Activated naive CD4-positive, alpha-beta T cell treated with anti-CD3 and anti-CD28 coated beads, Interleukin-2, amount 50 U/mL, for 24 hours (primary cell): ENCODE data around the gene JAK1.
A peak's percentile ranks its signal among the peaks of the same experiment; 100 is the strongest.

Source experiments
- H3K27ac Mint-ChIP-seq: one replicate; pipeline ENCODE4 v1.8.0; 2021; ENCODE audit warnings: mild to moderate bottlenecking, mixed read lengths
- H3K27me3 Mint-ChIP-seq: one replicate; pipeline ENCODE4 v1.8.0; 2021; ENCODE audit warnings: mixed read lengths
- H3K36me3 Mint-ChIP-seq: one replicate; pipeline ENCODE4 v1.8.0; 2021; ENCODE audit warnings: mixed read lengths
- H3K4me1 Mint-ChIP-seq: one replicate; pipeline ENCODE4 v1.8.0; 2021; ENCODE audit warnings: mixed read lengths
- H3K4me3 Mint-ChIP-seq: one replicate; pipeline ENCODE4 v1.8.0; 2021; ENCODE audit warnings: mild to moderate bottlenecking, mixed read lengths
- H3K9me3 Mint-ChIP-seq: one replicate; pipeline ENCODE4 v1.8.0; 2021; ENCODE audit warnings: mixed read lengths

JAK1 gene

DNA sequence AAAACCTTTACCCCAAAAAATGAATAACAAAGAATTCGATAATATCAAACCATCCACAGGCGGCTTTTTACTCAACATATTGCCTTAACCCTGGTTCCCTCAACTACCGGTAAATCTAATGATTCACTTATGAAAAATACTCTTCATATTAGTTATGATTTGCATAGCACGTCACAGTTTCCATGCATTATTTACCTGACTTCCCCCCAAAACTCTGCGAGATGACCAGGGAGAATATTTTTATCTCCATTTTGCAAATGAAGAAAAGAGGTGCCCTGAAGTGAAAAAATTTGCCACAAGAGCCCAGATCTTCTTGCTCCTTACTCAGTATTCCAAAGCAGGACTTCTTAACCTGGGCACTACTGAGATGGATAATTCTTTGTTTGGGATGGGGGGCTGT, 2.9 kb downstream of the JAK1 start:
- H3K27ac Mint-ChIP-seq = peak overlapping the region; percentile 76
- peaks cover 82% of the 10 kb centered on the region for H3K4me1 Mint-ChIP-seq
- peaks cover 9% of the 10 kb centered on the region for H3K36me3 Mint-ChIP-seq
- H3K4me3 Mint-ChIP-seq = peak overlapping the region; percentile 89
- H3K9me3 Mint-ChIP-seq = no peaks in the 10 kb centered on the region
- no peaks in the 10 kb centered on the region for H3K27me3 Mint-ChIP-seq

- peak overlapping the region; percentile 92 for H3K27ac Mint-ChIP-seq
- no peaks in the 10 kb centered on the region for H3K27me3 Mint-ChIP-seq
- peaks cover 9% of the 10 kb centered on the region for H3K36me3 Mint-ChIP-seq
- no peaks in the 10 kb centered on the region for H3K9me3 Mint-ChIP-seq
- peaks cover 82% of the 10 kb centered on the region for H3K4me1 Mint-ChIP-seq
- H3K4me3 Mint-ChIP-seq = peak overlapping the region; percentile 89
Measured at GRCh38 chr1:64962441-64962840, 3.9 kb downstream of the JAK1 start.

- Mint-ChIP-seq H3K27me3 (no peaks in the 10 kb centered on the region), H3K9me3 (no peaks in the 10 kb centered on the region), H3K36me3 (peaks cover 9% of the 10 kb centered on the region), H3K4me1 (peaks cover 77% of the 10 kb centered on the region), H3K4me3 (peak overlapping the region; percentile 89), H3K27ac (peak overlapping the region; percentile 92)
Measured at GRCh38 chr1:64961923-64962322, 4.4 kb downstream of the JAK1 start.

DNA sequence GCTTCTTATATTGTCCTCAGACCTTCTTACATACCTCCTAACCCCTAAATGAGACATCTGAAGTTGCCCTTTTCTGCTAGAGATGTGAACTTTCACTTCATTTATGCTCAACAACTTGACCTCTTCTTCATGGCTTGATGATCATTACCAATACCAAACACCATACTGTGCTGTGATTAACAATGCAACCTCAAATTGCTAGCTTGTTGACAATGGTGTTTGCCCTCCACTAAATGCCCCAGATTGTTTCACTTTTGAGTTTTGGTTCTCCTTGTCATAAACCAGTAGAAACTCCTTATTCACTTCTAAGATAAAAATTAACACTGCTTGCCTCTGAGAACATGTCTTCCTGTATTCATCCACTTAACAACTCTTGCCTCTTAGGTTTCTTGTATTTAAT, 5.6 kb downstream of the JAK1 start:
- Mint-ChIP-seq H3K4me3 (peak overlapping the region; percentile 68), H3K4me1 (peaks cover 74% of the 10 kb centered on the region), H3K9me3 (no peaks in the 10 kb centered on the region), H3K36me3 (peaks cover 9% of the 10 kb centered on the region), H3K27me3 (no peaks in the 10 kb centered on the region), H3K27ac (peak overlapping the region; percentile 80)

DNA sequence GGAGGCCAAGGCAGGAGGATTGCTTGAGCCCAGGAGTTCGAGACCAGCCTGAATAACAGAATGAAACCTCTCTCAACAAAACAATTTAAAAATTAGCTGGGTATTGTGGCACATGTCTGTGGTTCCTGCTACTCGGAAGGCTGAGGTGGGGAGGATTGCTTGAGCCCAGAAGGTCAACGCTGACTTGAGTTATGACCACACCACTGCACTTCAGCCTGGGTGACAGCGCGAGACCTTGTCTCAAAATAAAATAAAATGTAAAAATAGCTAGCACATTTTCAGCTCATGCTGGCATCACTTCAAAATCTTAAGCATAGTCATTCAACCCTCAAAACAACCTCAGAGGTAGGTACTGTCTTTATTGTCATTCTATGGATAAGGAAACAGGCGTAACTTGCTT, 6.4 kb downstream of the JAK1 start:
- Mint-ChIP-seq H3K9me3 (no peaks in the 10 kb centered on the region), H3K4me3 (peak overlapping the region; percentile 68), H3K27me3 (no peaks in the 10 kb centered on the region), H3K27ac (peak overlapping the region; percentile 80), H3K36me3 (peaks cover 9% of the 10 kb centered on the region), H3K4me1 (peaks cover 71% of the 10 kb centered on the region)

GRCh38 chr1:64956733-64957441, 9.5 kb downstream of the JAK1 start:
- Mint-ChIP-seq H3K27me3 (no peaks in the 10 kb centered on the region), H3K4me3 (no peak overlapping the region), H3K9me3 (no peaks in the 10 kb centered on the region), H3K27ac (peak overlapping the region; percentile 67), H3K36me3 (peaks cover 9% of the 10 kb centered on the region), H3K4me1 (peaks cover 58% of the 10 kb centered on the region)

DNA sequence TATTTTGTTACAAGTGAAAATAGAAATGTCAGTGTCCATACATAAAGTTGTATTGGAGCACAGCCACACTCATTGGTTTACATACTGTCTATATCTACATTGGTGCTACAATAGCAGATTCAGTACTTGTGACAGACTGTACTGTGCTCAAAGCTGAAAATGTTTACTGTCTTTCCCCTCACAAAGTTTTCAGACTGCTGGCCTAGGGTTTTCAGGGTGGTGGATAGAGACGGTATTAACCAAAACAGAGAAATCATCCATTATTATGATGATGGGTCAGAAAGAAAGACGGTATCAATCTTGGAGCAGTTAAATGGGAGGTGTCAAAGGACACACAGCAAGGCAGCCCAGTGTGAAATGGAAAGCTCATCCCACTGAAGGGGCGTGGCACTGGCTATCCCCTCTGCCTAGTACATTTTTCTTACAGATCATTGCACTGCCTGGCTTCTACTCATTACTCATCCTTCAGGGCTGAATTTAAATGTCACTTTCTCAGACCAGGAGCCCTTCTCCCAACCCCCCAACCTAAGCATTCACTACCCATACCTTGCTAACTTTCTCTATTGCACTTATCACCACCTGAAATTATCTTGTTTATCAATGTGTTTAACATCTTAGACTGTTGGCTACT, 10.2 kb downstream of the JAK1 start:
- Mint-ChIP-seq H3K27me3 (no peaks in the 10 kb centered on the region), H3K4me1 (peaks cover 55% of the 10 kb centered on the region), H3K27ac (no peak overlapping the region), H3K9me3 (no peaks in the 10 kb centered on the region), H3K4me3 (no peak overlapping the region), H3K36me3 (peaks cover 4% of the 10 kb centered on the region)

DNA sequence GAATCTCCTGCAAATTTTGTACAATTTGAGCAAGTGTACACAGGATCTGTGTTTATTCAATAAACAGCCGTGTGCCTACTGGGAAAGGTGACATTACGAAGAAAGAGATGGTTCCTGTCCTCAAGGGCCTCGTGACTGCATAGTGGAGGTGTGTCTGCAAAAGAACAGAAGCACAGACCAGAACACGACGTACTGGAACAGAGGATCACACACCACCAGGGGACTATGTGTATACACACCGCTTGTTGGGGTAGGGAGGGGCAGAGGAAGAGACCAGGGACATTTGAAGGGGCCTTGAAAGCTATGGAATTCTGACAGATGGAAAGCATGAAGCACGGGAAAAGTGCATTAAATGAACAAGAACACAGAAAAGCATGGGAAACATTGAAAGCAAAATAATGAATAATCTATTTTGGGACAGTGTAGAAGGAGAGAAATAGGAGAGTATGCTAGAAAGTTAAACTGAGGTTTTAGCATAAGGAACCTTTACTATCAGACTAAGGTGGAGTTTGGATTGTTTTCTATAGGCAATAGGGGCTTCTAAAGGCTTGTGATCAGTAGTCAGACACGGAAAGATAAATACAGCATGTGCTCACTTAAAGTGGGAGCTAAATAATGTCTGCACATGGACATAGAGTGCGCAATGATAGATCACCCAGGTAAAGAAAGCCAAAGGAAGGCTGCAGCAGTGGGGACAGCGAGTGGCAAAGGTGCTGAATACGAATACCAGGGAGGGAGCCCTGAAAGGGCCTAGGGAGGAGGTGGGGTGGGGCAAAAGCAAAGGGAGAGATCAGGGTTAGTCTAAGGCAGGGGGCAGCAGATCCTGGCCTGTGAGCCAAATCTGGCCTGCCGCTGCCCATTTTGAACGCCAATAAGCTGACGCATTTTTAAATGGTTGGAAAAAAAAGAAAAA, 11.0 kb downstream of the JAK1 start:
- H3K27ac Mint-ChIP-seq = no peak overlapping the region
- no peak overlapping the region for H3K4me3 Mint-ChIP-seq
- no peaks in the 10 kb centered on the region for H3K27me3 Mint-ChIP-seq
- no peaks in the 10 kb centered on the region for H3K9me3 Mint-ChIP-seq
- no peaks in the 10 kb centered on the region for H3K36me3 Mint-ChIP-seq
- H3K4me1 Mint-ChIP-seq = peaks cover 55% of the 10 kb centered on the region

DNA sequence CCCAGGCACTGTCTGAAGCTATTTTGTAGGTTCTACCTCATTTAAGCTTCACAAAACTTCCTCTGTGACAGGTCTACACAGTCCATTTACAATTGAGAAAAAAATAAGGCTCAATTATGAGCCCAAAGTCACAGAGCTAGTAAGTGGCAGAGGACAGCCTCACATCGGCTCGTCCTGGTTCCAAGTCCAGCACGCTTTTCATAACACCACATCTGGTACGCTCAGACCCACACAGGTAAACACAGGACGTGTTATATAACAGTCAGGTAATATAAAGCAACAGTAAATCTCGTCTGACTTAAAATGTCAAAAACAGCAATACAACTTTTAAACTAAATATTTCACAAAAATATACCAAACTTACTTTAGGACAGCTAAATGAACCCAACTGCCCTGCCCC, 13.1 kb downstream of the JAK1 start:
- Mint-ChIP-seq H3K27ac (no peak overlapping the region), H3K4me3 (no peak overlapping the region), H3K9me3 (no peaks in the 10 kb centered on the region), H3K27me3 (no peaks in the 10 kb centered on the region), H3K36me3 (no peaks in the 10 kb centered on the region), H3K4me1 (peaks cover 50% of the 10 kb centered on the region)

- Mint-ChIP-seq H3K4me1 (peaks cover 69% of the 10 kb centered on the region), H3K27ac (peak overlapping the region; percentile 95), H3K27me3 (no peaks in the 10 kb centered on the region), H3K4me3 (peak overlapping the region; percentile 66), H3K9me3 (no peaks in the 10 kb centered on the region), H3K36me3 (no peaks in the 10 kb centered on the region)
Measured at GRCh38 chr1:64950284-64950809, 16.0 kb downstream of the JAK1 start.

DNA sequence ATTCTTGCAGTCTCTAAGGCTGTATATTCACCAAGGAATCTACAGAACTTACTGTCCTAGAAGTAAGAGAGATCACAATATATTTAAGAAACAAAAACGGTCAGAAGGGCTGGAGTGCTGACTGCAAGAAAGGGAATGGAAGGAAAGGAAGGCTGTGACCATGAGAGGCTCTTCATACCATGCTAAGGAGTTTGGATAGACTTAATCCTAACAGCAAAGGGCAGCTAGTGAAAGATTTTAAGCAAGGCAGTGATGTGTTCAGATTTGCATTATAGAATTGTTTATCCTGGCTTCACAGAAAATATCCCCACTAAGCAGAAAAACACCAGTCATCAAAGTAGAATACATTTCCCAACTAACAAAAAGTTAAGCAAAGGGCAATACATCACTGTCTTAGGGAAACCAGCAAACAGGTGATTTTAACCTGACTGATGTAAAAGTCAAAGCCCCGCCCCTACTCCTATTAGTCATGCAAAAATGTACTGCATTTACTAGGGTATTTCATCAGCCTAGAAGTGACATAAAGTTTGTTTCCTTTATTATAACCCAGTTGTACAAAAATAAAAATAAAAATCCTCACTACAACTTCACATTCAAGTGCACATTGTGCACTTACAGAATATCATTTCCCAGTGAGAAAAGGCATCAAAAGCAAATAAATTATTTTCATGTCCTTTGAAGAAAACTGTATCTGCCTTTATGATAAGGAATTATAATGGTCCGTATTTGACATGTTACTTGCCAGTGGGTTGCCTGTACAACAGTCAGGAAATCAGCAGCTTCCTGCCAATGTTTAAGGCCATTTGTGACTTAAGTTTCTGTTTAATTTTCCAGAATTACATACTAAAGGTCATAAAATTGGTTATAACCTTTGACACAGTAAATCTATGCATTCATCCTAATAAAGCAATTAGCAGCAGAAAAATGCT, 17.2 kb downstream of the JAK1 start:
- H3K27ac Mint-ChIP-seq = peak overlapping the region; percentile 89
- no peaks in the 10 kb centered on the region for H3K27me3 Mint-ChIP-seq
- no peaks in the 10 kb centered on the region for H3K36me3 Mint-ChIP-seq
- H3K4me3 Mint-ChIP-seq = peak overlapping the region; percentile 71
- H3K9me3 Mint-ChIP-seq = no peaks in the 10 kb centered on the region
- H3K4me1 Mint-ChIP-seq = peaks cover 80% of the 10 kb centered on the region

DNA sequence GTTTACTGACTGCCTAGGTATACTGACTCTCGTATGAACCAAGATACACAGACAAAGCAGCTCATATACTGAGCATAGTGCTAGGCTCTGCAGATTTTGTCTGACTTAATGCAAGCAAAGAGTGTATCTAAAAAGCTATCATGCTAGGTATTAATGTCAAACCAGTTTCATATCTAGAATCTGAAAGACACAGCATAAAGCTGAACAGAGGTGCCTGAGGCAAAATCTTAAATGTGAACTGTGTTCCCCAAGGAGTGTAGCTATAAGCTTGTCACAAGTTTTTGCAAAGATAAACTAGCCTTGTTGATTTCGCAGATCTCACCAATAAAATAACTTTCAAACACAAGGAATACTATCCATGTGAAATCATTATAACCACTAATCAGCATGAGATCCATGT, 18.1 kb downstream of the JAK1 start:
- H3K9me3 Mint-ChIP-seq = no peaks in the 10 kb centered on the region
- peaks cover 1% of the 10 kb centered on the region for H3K36me3 Mint-ChIP-seq
- H3K27ac Mint-ChIP-seq = peak overlapping the region; percentile 89
- peaks cover 83% of the 10 kb centered on the region for H3K4me1 Mint-ChIP-seq
- H3K27me3 Mint-ChIP-seq = no peaks in the 10 kb centered on the region
- H3K4me3 Mint-ChIP-seq = no peak overlapping the region

DNA sequence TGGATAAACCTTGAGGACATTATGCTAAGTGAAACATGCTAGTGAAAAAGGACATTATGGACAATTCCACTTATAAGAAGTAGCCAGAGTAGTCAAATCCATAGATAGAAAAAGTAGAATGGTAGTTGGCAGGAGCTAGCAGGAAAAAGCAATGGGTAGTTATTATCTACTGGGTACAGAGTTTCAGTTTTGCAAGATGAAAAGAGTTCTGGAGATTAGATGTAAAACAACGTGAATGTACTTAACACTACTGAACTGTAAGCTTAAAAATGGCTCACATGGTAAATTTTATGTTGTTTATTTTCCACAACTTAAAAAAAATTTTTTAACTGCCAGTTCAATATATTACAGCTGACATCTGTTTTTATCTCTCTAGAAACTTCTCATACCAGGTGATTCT, 19.4 kb downstream of the JAK1 start:
- Mint-ChIP-seq H3K9me3 (no peaks in the 10 kb centered on the region), H3K4me3 (no peak overlapping the region), H3K4me1 (peaks cover 80% of the 10 kb centered on the region), H3K36me3 (peaks cover 3% of the 10 kb centered on the region), H3K27me3 (no peaks in the 10 kb centered on the region), H3K27ac (peak overlapping the region; percentile 56)

DNA sequence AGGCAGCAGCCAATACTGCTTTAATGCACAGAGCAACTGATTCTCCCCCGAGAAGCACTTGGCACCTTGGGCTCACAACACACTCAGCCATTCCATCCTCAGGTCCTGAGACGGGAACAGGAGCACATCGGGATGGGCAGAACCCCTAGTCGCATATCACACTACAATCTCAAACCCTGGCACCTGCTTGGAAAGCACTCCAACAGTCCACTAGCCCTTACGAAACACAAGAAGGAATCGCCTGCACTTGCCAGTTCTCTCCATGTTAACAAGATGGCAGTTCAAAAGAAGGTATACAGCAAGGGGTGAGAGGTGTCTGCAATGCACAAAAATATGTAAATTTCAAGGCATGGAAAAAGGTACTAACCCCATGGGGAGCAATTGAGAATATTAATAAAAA, 21.4 kb downstream of the JAK1 start:
- H3K9me3 Mint-ChIP-seq = no peaks in the 10 kb centered on the region
- H3K4me3 Mint-ChIP-seq = no peak overlapping the region
- H3K36me3 Mint-ChIP-seq = peaks cover 3% of the 10 kb centered on the region
- H3K27ac Mint-ChIP-seq = no peak overlapping the region
- H3K27me3 Mint-ChIP-seq = no peaks in the 10 kb centered on the region
- H3K4me1 Mint-ChIP-seq = peaks cover 82% of the 10 kb centered on the region

GRCh38 chr1:64942675-64943074, 23.7 kb downstream of the JAK1 start:
- H3K4me1 Mint-ChIP-seq = peaks cover 81% of the 10 kb centered on the region
- no peaks in the 10 kb centered on the region for H3K9me3 Mint-ChIP-seq
- H3K27ac Mint-ChIP-seq = peak overlapping the region; percentile 35
- H3K36me3 Mint-ChIP-seq = peaks cover 7% of the 10 kb centered on the region
- no peaks in the 10 kb centered on the region for H3K27me3 Mint-ChIP-seq
- H3K4me3 Mint-ChIP-seq = no peak overlapping the region
